Measurements from ENCODE around the gene LANCL2.
"Not testable (repeated sequence)": the region's sequence is repeated elsewhere in the genome, so short reads cannot be mapped to it uniquely, and the experiment has no call there.

Gene LANCL2

DNA sequence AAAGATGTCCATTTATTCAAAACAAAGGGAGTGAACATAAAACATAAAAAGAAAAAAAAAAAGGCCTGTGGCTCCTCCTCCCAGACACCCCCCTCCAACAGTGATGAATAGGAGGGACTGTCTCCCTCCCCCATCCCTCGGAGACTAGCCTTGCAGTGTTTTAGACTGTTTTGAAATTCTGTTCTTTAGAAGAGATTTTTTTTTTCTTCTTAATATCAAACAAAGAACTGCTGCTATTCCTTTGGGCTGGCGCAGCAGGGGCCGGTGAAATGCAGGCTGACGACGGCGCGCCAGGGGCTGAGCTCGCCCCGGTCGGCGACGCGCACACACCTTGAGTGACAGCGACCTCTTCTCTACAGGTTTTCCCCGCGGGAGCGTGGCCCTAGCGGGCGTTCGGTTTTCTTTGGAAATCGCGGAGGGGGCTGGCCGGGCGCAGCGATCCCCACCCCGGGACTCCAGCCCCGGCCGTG is at the start of gene LANCL2:
LANCL2 (plus strand) TSS at position 133 of the 470 bp plus-strand sequence. CDS start 689 bp downstream, outside the sequence.
- peak; percentile 51 for DNase-seq

DNA sequence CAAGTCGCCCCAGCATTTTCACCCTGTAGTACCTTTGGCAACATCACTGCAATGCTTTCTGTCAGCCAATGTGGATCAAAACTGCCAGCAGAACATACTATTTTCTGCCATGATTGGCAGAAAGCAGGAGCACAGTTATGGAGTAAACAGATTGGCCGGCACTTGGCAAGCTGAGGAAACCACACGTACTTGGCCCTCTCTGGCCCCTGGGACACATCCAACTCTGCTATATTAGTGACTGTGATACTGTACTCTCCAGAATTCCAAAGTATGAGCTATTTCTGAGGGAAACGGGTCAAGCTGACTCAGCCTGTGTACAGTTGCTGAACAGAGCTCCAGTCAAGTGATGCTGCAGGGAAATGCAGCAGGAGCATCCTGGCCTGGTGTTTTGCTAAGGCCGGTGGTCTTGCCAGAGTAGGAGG is 39.8 kb upstream of the LANCL2 start:
- no peak for DNase-seq

- no peak for DNase-seq
These were observed 38.9 kb upstream of the LANCL2 start for GRCh38 chr7:55326081-55326835.

GRCh38 chr7:55326945-55327626 is 38.1 kb upstream of the LANCL2 start:
- DNase-seq = no peak

DNA sequence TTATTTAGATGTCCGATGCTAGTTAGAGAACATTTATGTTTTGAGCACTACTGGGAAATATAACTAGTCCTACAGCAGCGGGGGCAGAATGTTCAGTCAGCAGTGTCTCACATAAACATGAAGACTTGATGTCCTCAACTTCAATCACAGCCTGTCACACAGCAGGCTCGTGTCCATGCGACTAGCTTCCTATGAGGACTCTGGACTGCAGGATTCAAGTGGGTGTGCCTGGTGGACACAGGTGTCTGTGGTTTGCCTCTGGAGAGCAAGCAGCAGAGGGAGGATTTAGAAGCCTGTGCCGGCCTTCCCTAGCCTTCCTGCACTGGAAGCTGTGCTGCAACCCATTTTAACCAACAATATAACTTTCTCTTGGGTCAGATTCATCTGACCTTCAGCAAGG is 30.0 kb upstream of the LANCL2 start:
- DNase-seq = no peak

DNA sequence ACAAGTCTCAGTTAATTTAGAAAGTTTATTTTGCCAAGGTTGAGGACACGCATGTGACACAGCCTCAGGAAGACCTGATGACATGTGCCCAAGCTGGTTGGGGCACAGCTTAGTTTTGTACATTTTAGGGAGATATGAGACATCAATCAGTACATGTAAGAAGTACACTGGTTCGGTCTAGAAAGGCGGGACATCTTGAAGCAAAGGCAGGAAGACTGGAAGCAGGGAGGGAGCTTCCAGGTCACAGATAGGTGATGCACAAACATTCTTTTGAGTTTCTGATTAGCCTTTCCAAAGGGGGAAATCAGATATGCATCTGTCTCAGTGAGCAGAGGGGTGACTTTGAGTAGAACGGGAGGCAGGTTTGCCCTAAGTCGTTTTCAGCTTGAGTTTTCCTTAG is 29.4 kb upstream of the LANCL2 start:
- DNase-seq = no peak

DNA sequence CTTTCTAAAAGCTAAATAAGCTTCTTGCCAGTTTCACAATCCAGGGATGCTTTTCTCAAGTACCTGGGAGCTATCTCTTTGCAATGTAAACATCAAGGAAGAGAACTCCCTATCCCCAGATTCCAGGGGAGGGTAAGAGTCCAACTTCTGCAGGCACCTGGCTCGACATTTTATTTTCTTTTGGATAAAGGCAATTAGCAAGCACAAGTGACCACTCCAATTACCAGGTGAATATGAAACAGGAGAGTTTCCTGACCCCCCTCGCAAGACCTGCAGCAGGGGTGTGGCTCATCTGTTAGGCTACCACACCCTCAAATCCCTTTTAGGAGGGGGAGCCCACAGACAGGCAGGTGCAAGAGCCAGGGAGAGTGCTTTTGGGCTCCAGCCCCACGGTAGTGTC is 28.6 kb upstream of the LANCL2 start:
- no peak for DNase-seq

DNA sequence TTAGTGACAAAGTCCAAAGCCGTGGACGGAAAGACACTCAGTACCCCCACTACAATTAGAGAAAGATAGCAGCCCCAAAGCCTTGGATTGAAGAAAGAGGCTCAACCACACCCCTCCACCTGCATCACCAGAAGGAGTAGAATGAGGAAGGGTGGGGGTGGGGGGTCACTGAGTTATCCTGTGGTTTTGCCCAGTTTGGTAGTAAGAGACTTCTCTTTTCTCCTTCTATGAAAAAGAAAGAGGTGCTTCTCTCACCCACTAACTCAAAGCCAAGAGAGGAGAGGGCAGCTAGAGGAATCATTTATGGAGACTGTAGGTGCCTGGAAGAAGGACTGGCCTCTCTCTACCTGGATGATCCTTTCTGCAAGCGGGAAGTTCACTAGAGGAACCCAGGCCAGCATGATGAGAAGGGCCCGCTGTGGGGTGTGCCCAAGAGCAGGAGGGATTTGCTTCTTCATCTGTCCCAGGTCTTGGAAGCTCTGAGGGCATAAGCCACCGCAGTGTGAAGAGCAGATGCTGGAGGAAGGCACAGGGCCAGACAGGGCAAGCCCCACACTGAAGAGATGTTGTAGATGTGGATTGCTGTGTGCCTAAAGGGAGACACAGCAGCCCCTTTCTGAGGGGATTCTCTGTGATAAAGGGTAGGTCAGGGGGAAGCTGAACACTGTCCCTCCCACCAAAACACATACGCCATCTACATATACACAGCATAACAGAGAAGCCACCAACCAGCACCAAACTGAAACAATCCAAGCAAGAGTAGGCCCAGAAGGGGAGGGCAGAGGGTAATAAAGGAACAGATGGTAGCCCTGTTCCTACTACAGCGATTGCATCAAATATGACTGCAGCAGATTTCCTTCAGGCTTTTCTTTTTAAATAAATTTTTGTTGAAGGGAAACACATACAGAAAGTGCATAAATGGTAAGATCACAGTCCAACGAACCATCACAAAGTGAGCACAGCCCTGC is 25.8 kb upstream of the LANCL2 start:
- no peak for DNase-seq

- DNase-seq = no peak
These were observed 22.8 kb upstream of the LANCL2 start for GRCh38 chr7:55342216-55342871.

GRCh38 chr7:55343002-55343781 is 21.9 kb upstream of the LANCL2 start:
- DNase-seq = no peak

GRCh38 chr7:55343860-55344606 is 21.1 kb upstream of the LANCL2 start:
- DNase-seq = no peak

DNA sequence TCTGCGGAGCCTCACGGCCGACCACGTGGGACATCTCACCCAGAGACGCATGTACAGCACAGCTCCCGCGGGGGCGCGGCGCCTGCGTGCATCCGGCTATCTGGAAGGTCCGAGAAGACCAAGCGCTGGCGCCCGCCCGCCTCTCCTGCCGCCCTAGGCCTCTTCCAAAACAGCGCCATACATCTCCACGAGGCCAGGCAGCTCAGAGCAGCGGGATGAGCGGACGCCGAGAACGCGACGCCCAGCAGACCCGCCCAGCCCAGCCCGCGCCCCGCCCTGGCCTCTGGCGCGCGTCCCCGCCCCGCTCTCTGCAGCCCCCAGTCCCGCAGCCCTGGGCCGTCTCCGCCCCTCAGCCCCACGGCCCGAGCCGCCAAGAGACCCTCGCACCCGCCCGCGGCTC is 20.3 kb upstream of the LANCL2 start:
- no peak for DNase-seq

- DNase-seq = no peak
These were observed 19.8 kb upstream of the LANCL2 start for GRCh38 chr7:55345292-55345691.

- DNase-seq = no peak
These were observed 16.6 kb upstream of the LANCL2 start for GRCh38 chr7:55348502-55348901.

DNA sequence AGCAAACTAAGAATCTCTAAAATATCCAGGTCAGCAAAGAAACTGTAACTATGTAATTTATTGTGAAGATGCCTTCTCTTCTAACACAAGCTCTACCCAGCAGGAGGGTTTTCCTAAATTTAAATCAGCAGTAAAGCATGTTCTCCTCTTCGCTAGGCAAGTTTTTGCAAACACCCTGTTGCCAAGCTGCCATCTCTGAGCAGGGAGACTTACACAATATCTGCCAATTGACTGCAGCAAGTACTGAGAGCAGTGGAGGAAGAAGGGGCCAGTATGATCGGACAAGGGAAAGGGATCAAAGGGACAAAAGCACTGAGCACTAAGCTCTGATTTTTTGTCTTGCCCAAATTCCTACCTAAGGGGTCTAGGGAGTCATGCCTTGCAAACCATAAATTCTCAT is 16.0 kb upstream of the LANCL2 start:
- no peak for DNase-seq

DNA sequence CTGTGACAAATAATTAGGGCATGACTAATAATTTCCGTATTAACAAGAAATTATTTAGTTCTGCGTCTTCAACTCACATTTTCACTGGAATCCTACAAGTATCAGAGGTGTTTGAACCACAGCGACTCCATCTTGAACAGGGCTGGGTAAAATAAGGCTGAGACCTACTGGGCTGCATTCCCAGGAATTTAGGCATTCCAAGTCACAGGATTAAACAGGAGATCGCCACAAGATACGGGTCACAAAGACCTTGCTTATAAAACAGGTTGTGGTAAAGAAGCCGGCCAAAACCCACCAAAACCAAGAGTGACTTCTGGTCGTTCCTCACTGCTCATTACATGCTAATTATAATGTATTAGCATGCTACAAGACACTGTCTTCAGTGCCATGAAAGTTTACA is 14.9 kb upstream of the LANCL2 start:
- no peak for DNase-seq

DNA sequence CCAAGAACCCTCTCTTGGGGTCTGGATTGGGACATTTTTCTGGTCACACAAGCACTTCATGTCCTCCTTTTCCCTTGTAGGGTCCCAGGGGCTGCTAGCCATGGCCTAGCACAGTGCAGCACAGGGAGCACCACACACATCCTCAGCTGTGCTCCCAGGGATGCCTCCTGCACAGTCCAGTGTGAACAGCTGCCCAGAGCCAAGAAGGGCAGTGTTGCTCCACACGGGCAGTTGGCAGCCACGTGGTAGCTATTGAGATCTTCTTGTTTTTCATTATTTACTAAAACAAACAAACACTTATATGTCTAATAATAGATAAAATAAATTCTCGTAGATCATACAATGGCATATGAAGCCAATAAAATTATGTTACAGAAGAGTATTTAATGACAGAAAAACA is 13.9 kb upstream of the LANCL2 start:
- no peak for DNase-seq

- DNase-seq = not testable (repeated sequence)
These were observed 12.2 kb upstream of the LANCL2 start for GRCh38 chr7:55352947-55353273.

GRCh38 chr7:55360486-55360885 is 4.7 kb upstream of the LANCL2 start:
- DNase-seq = no peak

GRCh38 chr7:55361560-55361959 is 3.6 kb upstream of the LANCL2 start:
- DNase-seq = no peak

DNA sequence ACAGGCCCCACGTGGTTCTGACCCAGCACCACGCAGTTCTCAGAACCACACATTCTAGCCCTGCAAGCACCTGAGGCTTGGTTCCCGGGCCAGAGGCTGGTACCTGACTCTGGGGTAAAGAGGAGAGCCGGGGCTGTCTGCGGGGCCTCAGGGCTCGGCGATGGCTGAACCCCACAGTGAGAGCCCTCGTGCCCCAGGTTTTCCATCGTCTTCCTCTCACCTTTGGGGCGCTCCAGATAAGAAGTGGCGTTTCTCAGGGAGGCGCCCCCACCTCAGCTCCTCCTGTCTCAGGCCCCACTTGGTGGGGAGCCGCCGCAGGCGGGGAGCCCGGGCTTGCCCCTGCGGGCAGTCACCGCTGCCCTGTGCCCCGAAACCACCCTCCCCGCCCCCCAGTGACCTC is 2.2 kb upstream of the LANCL2 start:
- no peak for DNase-seq

Measured in DMS153 (cell line).